ENCODE data around the gene EZH1. TPM values are rescaled to one million over a fixed set of nuclear protein-coding genes. Genes with fewer than 3 reads are reported as not detected.
A peak's percentile ranks its signal among the peaks of the same experiment; 100 is the strongest.
"Not testable (repeated sequence)": the region's sequence is repeated elsewhere in the genome, so short reads cannot be mapped to it uniquely, and the experiment has no call there.

Gene EZH1
- total RNA-seq, 1 donor from 2014 or later: 13.0 TPM

DNA sequence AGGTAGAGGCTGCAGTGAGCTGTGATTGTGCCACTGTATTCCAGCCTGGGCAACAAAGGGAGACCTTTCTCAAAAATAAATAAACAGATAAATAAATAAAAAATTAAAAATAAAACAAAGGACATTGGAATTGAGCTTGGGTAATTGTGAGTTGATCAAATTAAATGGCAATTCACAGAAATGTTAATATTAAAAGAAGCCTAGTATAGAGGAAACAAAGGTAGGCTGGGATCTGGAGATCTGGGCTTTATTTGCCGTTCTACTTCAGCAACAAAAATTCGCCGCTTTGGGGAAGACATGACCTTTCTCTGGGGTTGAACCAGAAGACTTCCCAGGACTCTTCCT, 28.1 kb upstream of the EZH1 start:
- H3K4me1 ChIP-seq (ENCODE audit: control insufficient read depth in 3 of 3, insufficient read depth in 3 of 3, low read length in 3 of 3): peaks cover 8 to 19% (median 14%) of the 10 kb centered on the region in 3 donors
- peak overlapping the region; percentile 92 to 97 (median 96) for H3K9ac ChIP-seq (ENCODE audit: low read depth in 1 of 3, low read length in 3 of 3)
- H3K36me3 ChIP-seq (ENCODE audit: control insufficient read depth in 3 of 3, insufficient read depth in 3 of 3, low read length in 3 of 3): peaks cover 15 to 22% (median 16%) of the 10 kb centered on the region in 3 donors
- H3K9me3 ChIP-seq (ENCODE audit: control insufficient read depth in 3 of 3, low read length in 3 of 3): no peaks in the 10 kb centered on the region
- peak overlapping the region; percentile 97 to 99 (median 97) for H3K4me3 ChIP-seq (ENCODE audit: low read length in 3 of 3)
- peak overlapping the region; percentile 75 for H3K27ac ChIP-seq (ENCODE audit: low read depth, low read length)
- no peaks in the 10 kb centered on the region for H3K27me3 ChIP-seq (ENCODE audit: control insufficient read depth in 3 of 3, insufficient read depth in 3 of 3, low read length in 3 of 3)

DNA sequence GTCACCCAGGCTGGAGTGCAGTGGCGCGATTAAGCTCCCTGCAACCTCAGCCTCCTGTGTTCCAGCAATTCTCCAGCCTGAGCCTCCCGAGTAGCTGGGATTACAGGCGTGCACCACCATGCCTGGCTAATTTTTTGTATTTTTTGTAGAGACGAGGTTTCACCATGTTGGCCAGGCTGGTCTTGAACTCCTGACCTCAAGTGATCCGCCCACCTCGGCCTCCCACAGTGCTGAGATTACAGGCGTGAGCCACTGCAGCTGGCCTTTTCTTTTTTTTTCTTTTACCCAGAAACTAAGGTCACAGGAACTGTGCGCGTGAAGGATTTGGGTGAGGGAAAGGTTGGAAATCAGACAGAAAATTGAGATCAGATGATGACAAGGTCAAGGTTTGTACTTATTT, 25.1 kb upstream of the EZH1 start:
- not testable (repeated sequence) for H3K27me3 ChIP-seq (ENCODE audit: control insufficient read depth in 3 of 3, insufficient read depth in 3 of 3, low read length in 3 of 3); H3K9ac ChIP-seq (ENCODE audit: low read depth in 1 of 3, low read length in 3 of 3); H3K36me3 ChIP-seq (ENCODE audit: control insufficient read depth in 3 of 3, insufficient read depth in 3 of 3, low read length in 3 of 3)

DNA sequence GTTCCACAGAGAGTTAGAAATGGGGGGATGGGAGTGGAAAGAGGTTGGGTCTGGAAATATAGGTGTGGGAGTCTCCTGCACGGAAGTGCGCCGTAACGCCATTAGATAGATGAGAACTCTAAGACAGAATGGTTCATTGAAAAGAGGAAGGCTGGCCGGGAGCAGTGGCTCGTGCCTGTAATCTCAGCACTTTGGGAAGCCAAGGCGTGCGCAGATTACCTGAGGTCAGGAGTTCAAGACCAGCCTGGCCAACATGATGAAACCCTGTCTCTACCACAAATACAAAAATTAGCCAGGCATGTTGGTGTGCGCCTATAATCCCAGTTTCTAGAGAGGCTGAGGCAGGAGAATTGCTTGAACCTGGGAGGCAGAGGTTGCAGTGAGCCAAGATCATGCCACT, 23.2 kb upstream of the EZH1 start:
- H3K4me1 ChIP-seq (ENCODE audit: control insufficient read depth in 3 of 3, insufficient read depth in 3 of 3, low read length in 3 of 3); H3K27me3 ChIP-seq (ENCODE audit: control insufficient read depth in 3 of 3, insufficient read depth in 3 of 3, low read length in 3 of 3); H3K9ac ChIP-seq (ENCODE audit: low read depth in 1 of 3, low read length in 3 of 3); H3K9me3 ChIP-seq (ENCODE audit: control insufficient read depth in 3 of 3, low read length in 3 of 3); H3K4me3 ChIP-seq (ENCODE audit: low read length in 3 of 3); H3K27ac ChIP-seq (ENCODE audit: low read depth, low read length); H3K36me3 ChIP-seq (ENCODE audit: control insufficient read depth in 3 of 3, insufficient read depth in 3 of 3, low read length in 3 of 3): not testable (repeated sequence)

More for the DNA sequence above, 25.1 kb upstream of the EZH1 start:
- H3K27ac ChIP-seq (ENCODE audit: low read depth, low read length); H3K9me3 ChIP-seq (ENCODE audit: control insufficient read depth in 3 of 3, low read length in 3 of 3); H3K4me3 ChIP-seq (ENCODE audit: low read length in 3 of 3): not testable (repeated sequence)
- H3K4me1 ChIP-seq (ENCODE audit: control insufficient read depth in 3 of 3, insufficient read depth in 3 of 3, low read length in 3 of 3): peaks cover 8 to 19% (median 11%) of the 10 kb centered on the region in 3 donors

DNA sequence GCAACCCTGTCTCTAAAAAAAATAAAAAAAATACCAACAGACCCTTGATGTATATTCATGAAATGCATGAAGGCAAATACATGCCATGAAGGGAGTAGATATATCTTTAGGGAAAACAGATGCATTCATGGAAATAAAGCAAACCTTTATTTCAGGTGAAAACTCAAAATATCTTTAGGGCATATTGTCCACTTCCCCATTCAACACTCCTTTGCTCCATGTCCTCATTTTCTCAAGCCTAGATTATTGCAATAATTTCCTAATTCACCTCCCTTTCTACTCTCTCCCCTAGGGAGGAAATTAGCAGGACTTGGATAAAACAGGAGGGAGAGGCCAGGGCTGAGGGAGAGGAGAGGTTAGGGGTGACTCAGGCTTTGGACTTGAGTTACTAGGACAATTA, 22.7 kb upstream of the EZH1 start:
- no peak overlapping the region for H3K27ac ChIP-seq (ENCODE audit: low read depth, low read length)
- no peaks in the 10 kb centered on the region for H3K9me3 ChIP-seq (ENCODE audit: control insufficient read depth in 3 of 3, low read length in 3 of 3)
- no peak overlapping the region for H3K4me3 ChIP-seq (ENCODE audit: low read length in 3 of 3)
- H3K36me3 ChIP-seq (ENCODE audit: control insufficient read depth in 3 of 3, insufficient read depth in 3 of 3, low read length in 3 of 3): no peaks in the 10 kb centered on the region
- peaks cover 0 to 1% (median under 1%) of the 10 kb centered on the region in 3 donors for H3K4me1 ChIP-seq (ENCODE audit: control insufficient read depth in 3 of 3, insufficient read depth in 3 of 3, low read length in 3 of 3)
- H3K27me3 ChIP-seq (ENCODE audit: control insufficient read depth in 3 of 3, insufficient read depth in 3 of 3, low read length in 3 of 3): peaks cover 4 to 5% (median 5%) of the 10 kb centered on the region in 3 donors
- no peak overlapping the region for H3K9ac ChIP-seq (ENCODE audit: low read depth in 1 of 3, low read length in 3 of 3)

DNA sequence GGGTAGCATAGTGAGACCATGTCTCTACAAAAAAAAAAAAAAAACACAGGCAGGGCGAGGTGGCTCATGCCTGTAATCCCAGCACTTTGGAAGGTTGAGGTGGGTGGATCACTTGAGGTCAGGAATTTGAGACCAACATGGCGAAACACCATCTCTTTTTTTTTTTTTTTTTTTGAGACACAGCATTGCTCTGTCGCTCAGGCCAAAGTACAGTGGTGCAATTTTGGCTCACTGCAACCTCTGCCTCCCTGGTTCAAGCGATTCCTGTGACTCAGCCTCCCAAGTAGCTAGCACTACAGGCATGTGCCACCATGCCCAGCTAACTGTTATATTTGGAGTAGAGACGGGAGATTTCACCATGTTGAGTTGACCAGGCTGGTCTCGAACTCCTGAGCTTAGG, 21.3 kb upstream of the EZH1 start:
- Histone ChIP-seq H3K36me3 (ENCODE audit: control insufficient read depth in 3 of 3, insufficient read depth in 3 of 3, low read length in 3 of 3) (no peaks in the 10 kb centered on the region), H3K4me1 (ENCODE audit: control insufficient read depth in 3 of 3, insufficient read depth in 3 of 3, low read length in 3 of 3) (peaks cover 3 to 9% (median 5%) of the 10 kb centered on the region in 3 donors), H3K4me3 (ENCODE audit: low read length in 3 of 3) (no peak overlapping the region), H3K27ac (ENCODE audit: low read depth, low read length) (no peak overlapping the region), H3K9ac (ENCODE audit: low read depth in 1 of 3, low read length in 3 of 3) (no peak overlapping the region), H3K27me3 (ENCODE audit: control insufficient read depth in 3 of 3, insufficient read depth in 3 of 3, low read length in 3 of 3) (peaks cover 12 to 19% (median 17%) of the 10 kb centered on the region in 3 donors), H3K9me3 (ENCODE audit: control insufficient read depth in 3 of 3, low read length in 3 of 3) (no peaks in the 10 kb centered on the region)

DNA sequence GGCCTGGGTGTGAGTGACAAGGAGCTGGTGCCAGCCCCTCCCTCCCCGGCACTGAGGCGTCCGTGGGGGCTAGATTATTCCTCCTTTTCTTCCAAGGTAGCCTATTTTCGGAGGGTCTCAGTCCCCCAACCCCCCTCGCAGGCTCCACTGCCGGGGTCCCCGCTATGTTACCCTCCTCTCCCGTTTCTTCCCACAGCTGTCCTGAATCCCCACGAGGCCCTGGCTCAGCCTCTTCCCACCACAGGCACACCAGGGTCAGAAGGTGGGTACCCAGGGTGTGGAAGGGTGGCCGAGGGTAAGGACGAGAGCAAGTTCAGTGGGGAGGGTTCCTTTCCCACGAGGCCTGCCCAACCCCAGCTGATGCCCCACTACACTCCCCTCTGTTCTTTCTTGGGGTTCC, 16.8 kb upstream of the EZH1 start:
- Histone ChIP-seq H3K36me3 (ENCODE audit: control insufficient read depth in 3 of 3, insufficient read depth in 3 of 3, low read length in 3 of 3) (no peaks in the 10 kb centered on the region), H3K4me1 (ENCODE audit: control insufficient read depth in 3 of 3, insufficient read depth in 3 of 3, low read length in 3 of 3) (peaks cover 6 to 12% (median 7%) of the 10 kb centered on the region in 3 donors), H3K9me3 (ENCODE audit: control insufficient read depth in 3 of 3, low read length in 3 of 3) (no peaks in the 10 kb centered on the region), H3K9ac (ENCODE audit: low read depth in 1 of 3, low read length in 3 of 3) (peak overlapping the region; percentile 50 to 74 (median 66)), H3K27me3 (ENCODE audit: control insufficient read depth in 3 of 3, insufficient read depth in 3 of 3, low read length in 3 of 3) (peaks cover 12 to 30% (median 28%) of the 10 kb centered on the region in 3 donors), H3K27ac (ENCODE audit: low read depth, low read length) (peak overlapping the region; percentile 52), H3K4me3 (ENCODE audit: low read length in 3 of 3) (peak overlapping the region; percentile 46 to 63 (median 61))

DNA sequence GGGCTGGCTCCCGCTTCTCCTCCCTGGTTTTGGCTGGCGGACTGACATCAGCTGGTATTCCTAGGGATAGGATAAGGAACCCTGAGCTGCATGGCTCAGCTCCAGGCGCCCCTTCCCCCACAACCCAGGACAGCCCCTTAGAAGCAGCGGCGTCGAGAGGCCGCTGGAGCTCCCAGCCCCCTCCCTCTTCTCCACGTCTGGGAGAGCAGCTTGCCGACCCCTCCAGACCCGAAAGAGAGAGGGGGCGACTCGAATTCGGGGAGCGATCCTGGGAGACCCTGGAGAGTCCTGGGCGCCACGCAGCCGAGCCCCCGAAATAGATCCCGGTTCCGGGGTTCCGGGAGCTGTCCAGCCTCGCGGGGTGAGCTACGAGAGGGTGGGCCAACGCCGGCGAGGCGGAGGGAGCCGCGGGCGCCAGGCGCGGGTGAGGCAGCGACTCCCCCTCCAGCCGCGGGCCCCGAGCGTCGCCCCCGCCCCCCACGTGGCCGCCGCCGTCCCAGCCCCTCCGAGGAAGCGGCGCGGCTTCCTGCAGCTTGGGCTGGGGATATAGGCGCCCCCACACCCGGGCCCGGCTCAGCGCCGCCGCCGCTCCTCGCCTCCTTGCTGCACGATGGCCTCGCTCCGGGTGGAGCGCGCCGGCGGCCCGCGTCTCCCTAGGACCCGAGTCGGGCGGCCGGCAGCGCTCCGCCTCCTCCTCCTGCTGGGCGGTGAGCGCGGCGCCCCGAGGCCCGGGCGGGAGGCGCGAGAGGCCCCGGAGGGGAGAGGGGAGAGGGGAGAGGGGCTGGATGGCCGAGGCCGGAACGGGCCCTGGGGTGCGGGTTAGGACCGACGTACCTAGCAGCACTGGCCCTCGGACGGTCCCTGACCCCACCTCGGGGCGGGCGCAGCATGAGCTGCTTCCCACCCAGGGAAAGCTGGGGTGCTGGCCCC, 16.1 kb upstream of the EZH1 start, which contains the start of gene RAMP2:
Gene RAMP2, plus strand, starts transcription at position 576 of the 930 bp plus-strand sequence. Its CDS starts 35 bp downstream, at position 611.
- peak within 1 kb of the TSS; percentile 46 to 63 (median 61) for H3K4me3 ChIP-seq (ENCODE audit: low read length in 3 of 3)
- no peaks in the 10 kb centered on the region for H3K36me3 ChIP-seq (ENCODE audit: control insufficient read depth in 3 of 3, insufficient read depth in 3 of 3, low read length in 3 of 3)
- peak within 1 kb of the TSS; percentile 50 to 74 (median 66) for H3K9ac ChIP-seq (ENCODE audit: low read depth in 1 of 3, low read length in 3 of 3)
- H3K9me3 ChIP-seq (ENCODE audit: control insufficient read depth in 3 of 3, low read length in 3 of 3): no peaks in the 10 kb centered on the region
- peaks cover 6 to 12% (median 7%) of the 10 kb centered on the region in 3 donors for H3K4me1 ChIP-seq (ENCODE audit: control insufficient read depth in 3 of 3, insufficient read depth in 3 of 3, low read length in 3 of 3)
- peak within 1 kb of the TSS; percentile 52 for H3K27ac ChIP-seq (ENCODE audit: low read depth, low read length)
- H3K27me3 ChIP-seq (ENCODE audit: control insufficient read depth in 3 of 3, insufficient read depth in 3 of 3, low read length in 3 of 3): peaks cover 9 to 29% (median 28%) of the 10 kb centered on the region in 3 donors

DNA sequence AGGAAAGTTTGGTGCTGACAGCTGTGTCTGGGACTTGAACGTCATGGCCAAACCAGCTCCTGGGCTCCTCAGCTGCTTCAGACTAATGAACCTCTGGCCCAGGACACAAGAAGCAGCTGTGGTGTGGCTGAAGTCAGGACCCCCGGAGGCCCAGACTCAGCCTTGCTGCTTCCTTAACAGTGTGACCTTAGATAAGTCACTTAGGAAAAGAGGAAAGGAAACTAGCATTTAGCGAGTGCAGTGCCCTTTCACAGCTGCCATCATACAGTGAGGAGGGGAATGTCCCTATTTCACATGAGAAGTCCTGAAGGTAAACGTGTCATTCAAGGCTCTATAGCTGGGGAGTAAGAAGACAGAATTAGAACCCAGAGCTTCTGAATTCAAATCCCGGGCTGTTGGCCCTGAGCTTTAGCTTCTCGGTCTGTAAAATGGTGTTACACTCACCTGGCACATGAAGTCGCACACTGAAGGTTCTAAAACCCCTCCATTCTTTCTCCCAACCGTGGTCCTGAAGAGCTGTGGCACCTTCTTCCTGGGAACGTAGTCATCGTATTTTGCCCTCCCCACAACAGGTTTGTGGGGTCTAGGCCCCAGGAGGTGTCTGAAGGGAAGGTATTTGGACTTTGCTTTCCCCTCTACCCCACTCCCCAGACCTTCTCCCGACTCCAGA, 15.3 kb upstream of the EZH1 start:
- no peak overlapping the region for H3K27ac ChIP-seq (ENCODE audit: low read depth, low read length)
- H3K27me3 ChIP-seq (ENCODE audit: control insufficient read depth in 3 of 3, insufficient read depth in 3 of 3, low read length in 3 of 3): peaks cover 9 to 28% (median 26%) of the 10 kb centered on the region in 3 donors
- H3K4me1 ChIP-seq (ENCODE audit: control insufficient read depth in 3 of 3, insufficient read depth in 3 of 3, low read length in 3 of 3): peaks cover 6 to 12% (median 7%) of the 10 kb centered on the region in 3 donors
- H3K9ac ChIP-seq (ENCODE audit: low read depth in 1 of 3, low read length in 3 of 3): peak overlapping the region in 1 of 3 donors; percentile 74
- no peaks in the 10 kb centered on the region for H3K36me3 ChIP-seq (ENCODE audit: control insufficient read depth in 3 of 3, insufficient read depth in 3 of 3, low read length in 3 of 3)
- peak overlapping the region; percentile 17 to 63 (median 36) for H3K4me3 ChIP-seq (ENCODE audit: low read length in 3 of 3)
- H3K9me3 ChIP-seq (ENCODE audit: control insufficient read depth in 3 of 3, low read length in 3 of 3): no peaks in the 10 kb centered on the region

DNA sequence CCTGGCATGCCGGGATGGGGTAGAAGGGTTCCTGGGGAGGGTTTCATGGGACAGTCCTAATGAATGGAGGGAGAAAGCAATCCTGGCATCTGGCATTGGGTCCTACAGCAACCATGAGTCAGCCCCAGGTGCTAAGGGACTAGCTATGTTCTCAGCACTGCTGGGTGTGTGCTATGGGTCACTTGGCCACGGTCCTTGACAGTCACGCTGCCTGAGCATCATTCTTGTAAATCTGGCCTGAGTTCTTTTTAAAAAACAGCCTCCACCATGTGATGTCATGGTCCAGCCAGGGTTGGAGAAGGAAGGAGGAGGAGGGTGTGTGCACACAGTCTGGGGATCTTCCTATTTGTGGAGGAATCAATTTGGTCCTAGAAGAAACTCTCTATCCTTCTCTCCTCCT, 9.9 kb upstream of the EZH1 start:
- no peak overlapping the region for H3K4me3 ChIP-seq (ENCODE audit: low read length in 3 of 3)
- peaks cover 0 to 2% (median under 1%) of the 10 kb centered on the region in 3 donors for H3K27me3 ChIP-seq (ENCODE audit: control insufficient read depth in 3 of 3, insufficient read depth in 3 of 3, low read length in 3 of 3)
- H3K27ac ChIP-seq (ENCODE audit: low read depth, low read length): peak overlapping the region; percentile 52
- no peaks in the 10 kb centered on the region for H3K9me3 ChIP-seq (ENCODE audit: control insufficient read depth in 3 of 3, low read length in 3 of 3)
- H3K4me1 ChIP-seq (ENCODE audit: control insufficient read depth in 3 of 3, insufficient read depth in 3 of 3, low read length in 3 of 3): peaks cover 0 to 11% (median 10%) of the 10 kb centered on the region in 3 donors
- no peak overlapping the region for H3K9ac ChIP-seq (ENCODE audit: low read depth in 1 of 3, low read length in 3 of 3)
- H3K36me3 ChIP-seq (ENCODE audit: control insufficient read depth in 3 of 3, insufficient read depth in 3 of 3, low read length in 3 of 3): no peaks in the 10 kb centered on the region

Data from skeletal muscle tissue (tissue), 4 donors.